GM19324 (cell line): ENCODE results near the gene PLAU.

ENCODE experiments used
- ATAC-seq: cut with Tn5 transposase; IDR thresholded peaks from one replicate; pipeline ENCODE4 v1.9.1; 2021; ENCODE audit warnings: mild to moderate bottlenecking, moderate library complexity; ENCODE audit not compliant: unreplicated experiment, low FRiP score

Gene PLAU

DNA sequence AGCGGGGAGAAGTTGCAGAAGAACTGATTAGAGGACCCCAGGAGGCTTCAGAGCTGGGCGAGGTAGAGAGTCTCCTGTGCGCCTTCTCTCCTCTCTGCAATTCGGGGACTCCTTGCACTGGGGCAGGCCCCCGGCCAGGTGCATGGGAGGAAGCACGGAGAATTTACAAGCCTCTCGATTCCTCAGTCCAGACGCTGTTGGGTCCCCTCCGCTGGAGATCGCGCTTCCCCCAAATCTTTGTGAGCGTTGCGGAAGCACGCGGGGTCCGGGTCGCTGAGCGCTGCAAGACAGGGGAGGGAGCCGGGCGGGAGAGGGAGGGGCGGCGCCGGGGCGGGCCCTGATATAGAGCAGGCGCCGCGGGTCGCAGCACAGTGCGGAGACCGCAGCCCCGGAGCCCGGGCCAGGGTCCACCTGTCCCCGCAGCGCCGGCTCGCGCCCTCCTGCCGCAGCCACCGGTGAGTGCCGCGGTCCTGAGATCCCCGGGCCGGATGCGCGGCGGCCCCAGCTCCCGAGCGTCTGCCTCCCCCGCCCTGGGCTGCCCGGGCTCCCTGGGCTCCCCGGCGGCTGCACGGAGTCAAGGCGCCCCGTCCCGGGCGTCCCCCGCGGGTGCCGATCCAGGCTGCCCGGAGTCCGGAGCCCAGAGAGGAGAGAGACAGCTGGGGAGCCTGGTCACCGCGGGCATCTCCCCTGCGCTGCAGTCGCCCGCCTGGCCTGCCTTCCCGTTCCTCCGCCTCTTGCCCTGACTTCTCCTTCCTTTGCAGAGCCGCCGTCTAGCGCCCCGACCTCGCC lies at the start of gene PLAU:
Gene PLAU, plus strand, starts transcription at position 369 of the 789 bp plus-strand sequence. CDS start 424 bp downstream, outside the sequence.
- ATAC-seq = no peak

- ATAC-seq = no peak
These were observed 48.9 kb upstream of the PLAU start for GRCh38 chr10:73862011-73862410.

- no peak for ATAC-seq
These were observed 47.7 kb upstream of the PLAU start for GRCh38 chr10:73863039-73863817.

- ATAC-seq = no peak
These were observed 46.7 kb upstream of the PLAU start for GRCh38 chr10:73864229-73864628.

DNA sequence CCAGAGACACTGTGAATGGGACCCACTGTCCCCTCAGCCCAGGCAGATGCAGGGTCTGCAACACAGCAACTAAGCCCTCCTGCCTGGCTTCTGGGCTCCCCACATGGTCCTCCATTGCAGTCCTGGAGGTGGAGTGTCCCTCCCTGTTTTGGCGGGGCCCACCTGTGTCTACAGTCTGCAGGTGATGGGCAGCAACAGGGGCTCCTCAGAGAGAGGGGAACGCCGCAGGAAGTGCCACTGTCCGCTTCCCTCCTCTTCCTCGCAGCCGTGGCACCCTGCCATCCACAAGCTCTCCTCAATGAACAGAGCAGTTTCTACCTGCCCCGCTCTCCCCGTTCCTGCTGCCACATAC lies 45.8 kb upstream of the PLAU start:
- no peak for ATAC-seq

DNA sequence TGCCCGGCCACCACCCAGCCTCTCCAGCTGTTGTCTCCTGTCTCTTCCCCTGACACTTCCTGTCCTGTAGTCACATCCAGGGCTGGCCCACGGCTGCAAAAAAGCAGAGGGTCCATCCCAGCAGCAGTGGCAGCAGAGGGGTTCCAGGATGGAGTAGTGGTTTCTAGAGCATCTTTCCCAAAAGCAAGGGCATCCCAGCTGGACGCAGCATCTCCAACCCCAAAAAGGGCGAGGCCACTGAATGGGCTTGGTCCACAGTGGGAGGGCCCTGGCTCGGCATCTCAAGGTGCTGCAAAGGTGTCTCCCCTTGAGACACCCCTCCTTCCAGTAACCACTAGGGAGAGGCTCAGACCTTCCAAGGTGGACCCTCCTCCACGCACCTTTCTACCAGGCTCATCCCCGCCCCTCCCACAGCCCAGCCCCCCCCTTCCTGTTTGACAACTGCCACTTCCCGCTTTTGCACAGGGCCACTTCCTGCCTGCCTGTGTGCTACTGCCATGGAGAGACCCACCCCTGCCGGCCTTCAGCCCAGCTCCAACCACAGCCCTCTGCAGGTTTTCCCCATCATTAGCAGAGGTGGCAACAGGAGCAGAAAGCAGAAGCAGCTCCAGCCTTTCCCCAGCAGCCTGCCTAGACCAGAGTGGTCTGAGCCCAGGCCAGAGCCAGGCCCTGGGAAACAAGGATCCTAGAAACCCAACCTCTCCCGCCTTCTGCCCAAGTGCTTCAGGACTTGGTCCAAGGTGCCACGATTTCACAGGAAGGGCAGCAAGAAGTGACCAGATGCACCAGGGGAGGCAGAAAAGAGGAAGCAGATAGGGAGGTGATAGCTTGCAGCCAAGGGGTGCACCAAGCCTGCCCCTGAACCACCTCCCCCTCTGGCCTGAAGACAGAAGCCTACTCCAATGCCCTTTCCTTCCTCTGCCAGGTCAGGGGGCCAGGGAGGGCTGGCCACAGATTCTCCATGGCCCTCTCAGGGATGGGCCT lies 45.2 kb upstream of the PLAU start:
- peak; percentile 47 for ATAC-seq

- no peak for ATAC-seq
These were observed 44.3 kb upstream of the PLAU start for GRCh38 chr10:73866621-73867020.

DNA sequence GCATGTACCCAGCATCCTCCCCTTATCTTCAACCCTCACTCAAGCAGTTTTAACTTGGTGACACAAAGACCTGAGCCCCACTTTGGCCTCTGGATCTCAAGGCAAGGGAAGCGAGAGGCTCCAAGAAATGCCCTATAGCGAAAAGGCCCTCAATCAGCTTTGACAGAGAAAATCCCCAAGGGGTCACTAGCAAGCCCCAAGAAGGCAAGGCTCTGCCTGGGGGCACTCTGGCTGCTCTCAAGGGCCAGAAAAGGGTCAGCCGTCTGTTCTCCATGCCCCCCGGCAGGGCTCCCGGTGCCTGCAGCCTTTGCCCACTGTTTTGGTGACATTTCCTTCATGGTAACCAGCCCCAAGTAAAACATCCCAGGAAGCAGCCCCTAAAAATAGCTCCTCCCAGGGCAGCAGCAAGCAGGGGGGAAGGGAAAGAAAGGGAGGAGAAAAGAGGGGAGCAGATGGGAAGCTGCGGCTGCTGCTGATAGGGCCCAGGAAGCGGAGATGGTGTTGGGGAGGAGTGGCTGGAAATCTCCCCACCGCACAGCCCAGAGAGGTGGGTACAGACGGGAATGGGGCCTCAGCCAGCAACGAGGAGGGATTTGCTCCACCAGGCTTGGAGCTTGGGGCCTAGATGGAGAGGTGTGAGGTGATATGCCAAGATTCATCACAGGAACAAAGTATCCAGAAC lies 43.7 kb upstream of the PLAU start:
- ATAC-seq = no peak

DNA sequence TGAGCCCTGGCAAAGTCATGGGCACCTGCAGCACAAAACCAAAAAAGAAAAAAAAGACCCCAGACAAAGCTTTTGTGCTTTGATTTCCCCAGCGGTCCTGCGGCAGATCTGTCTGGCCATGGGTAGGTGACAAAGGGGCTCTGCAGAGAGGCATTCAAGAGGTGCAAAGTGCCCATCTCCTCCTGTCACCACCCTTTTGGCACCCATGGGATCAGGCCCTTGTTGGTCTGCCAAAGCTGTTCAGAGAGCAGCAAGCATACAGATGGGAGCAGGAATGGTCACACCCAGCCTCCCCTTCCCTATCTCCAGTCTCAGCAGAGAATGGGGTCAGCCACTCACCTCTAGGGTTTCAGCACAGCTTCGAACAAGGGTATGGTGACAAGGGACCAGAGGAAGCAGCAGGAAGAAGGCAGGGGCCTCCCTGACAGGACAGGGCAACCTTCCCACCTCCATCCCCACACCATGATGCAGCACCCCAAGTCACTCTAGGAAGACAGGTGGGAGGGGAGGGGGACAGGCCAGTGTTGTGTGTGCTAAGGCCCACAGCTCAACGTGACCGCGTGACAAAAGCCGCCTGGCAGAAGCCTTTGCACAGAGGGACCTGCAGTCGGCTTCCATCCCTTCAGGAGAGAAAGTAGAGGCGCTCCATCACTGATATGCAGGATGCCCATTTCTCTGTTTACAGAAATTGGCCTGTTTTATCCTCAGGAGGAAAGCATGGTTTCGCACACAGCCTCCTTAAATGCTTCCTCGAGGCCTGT lies 42.9 kb upstream of the PLAU start:
- ATAC-seq = no peak

GRCh38 chr10:73868655-73869195 lies 42.2 kb upstream of the PLAU start:
- no peak for ATAC-seq

DNA sequence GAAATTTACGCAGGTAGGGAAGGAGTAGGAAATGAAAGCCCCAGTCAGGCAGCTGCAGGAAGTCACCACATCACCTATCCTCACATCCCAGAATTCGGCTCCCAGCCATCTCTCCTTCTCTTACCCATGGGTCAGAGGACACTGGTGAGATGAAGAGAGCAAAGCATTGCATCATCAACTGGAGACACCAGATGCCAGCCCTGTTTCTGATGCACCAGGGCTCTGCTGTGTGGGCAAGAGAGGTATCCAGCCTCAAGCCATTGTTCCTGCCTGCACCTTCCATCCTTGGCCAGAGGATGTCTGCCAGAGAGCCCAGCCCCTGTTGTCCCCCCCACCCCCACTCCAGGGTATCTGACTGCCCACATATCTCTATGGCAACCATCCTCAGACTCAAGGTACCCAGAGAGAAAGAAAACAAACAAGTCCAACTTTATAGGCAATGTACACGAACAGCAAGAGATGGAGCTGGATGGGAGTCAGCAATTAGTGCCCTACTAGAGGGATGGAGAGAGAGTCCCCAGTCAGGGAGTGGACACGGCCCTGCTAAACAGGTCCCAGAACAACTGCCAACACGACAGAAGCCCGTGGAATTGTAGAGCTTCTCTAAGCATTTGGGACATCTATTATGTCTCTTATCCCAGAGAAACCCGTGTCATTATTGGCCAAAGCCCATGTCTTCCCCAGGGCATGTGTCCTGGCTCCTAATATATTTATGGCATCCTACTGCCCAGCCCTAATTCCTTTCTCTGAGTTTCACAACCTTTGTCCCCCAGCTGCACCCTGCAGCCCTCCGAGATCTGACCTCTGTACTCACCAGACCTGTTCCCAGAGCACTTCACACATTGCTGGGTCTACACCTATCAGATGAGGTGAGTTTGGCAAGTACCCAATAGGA lies 39.4 kb upstream of the PLAU start:
- no peak for ATAC-seq

GRCh38 chr10:73872190-73872710 lies 38.7 kb upstream of the PLAU start:
- ATAC-seq = no peak

DNA sequence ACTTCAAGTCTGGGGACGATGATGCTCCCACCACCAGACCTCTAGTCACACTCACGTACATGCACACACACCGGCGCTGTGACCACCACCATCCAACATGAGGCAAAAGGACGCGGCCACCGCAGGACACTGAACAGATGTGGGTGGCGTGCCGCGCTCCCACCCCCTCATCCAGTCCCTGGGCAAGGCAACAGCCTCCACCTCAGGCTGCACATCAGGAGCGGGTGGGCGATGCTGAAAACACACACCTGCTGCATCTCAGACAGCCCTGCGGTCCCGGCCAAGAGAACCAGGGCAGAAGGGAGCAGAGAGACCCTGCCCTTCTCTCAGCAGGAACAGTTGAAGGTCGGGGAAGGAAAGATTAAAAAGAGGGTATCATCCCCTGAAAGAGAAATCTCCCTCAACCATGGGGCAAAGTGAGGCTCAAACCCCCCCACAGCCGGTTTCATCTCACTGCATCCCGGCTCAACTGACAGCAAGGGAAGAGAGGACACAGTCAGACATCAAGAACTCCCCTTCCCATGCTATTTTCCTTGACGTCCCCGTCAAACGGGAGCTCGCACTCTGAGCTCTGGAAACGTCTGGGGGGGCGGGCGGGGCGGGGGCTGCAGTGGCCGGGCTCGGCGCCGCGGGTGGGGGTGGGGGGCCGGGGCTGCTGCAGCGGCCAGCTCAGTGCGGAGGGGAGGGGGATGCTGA lies 37.6 kb upstream of the PLAU start:
- no peak for ATAC-seq

GRCh38 chr10:73873838-73874215 lies 37.1 kb upstream of the PLAU start:
- peak; percentile 5 for ATAC-seq

DNA sequence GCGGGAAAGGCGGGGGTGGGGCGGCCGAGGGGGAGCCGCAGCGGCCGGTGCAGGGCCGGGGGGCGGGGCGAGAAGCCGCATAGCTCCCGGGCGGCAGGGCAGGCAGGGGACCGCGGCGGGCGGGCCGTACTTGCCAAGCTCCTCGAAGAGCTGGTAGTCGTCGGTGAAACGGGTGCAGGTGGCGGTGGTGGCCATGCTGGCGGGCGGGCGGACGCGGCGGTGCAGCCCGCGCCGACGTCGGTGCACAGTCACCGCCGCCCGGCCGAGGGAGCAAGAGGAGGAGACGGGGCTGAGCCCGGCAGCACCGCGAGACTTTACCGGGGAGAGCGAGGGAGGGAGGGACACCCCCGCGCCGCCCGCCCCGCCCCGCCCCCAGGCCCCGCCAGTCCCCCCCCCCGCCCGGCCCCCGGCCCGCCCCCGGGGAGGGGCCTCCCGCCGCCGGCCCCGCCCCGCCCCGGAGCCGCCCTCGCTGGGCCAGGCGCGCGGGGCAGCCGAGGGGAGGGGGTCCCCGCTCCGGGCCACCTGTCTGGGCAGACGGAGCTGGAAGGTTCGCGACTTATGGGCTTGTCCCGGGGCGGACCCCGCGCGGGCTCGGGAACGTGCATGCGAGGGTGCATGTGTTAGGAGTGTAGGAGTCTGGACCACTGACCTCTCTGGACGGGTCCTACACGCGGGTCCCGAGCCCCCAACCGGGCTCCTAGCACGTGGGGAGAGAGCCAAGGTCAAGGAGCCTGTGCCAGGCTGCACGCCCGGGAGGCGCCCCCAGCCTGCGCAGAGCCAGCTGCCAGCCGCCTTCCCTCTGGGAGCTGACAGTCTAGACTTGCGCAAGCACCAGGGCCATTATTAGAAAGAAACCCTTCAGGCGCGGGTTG lies 36.4 kb upstream of the PLAU start, which contains the start of gene CAMK2G:
Gene CAMK2G, minus strand, starts transcription at position 289 of the 872 bp plus-strand sequence. Its CDS starts 94 bp downstream, at position 195.
- ATAC-seq = peak; percentile 74

- no peak for ATAC-seq
These were observed 35.8 kb upstream of the PLAU start for GRCh38 chr10:73875139-73875475.
